K562 treated with DMSO at 1 percent for 4 hours (cell line): ENCODE data around the gene GABRQ. TPM values are rescaled to one million over a fixed set of nuclear protein-coding genes. Genes with fewer than 3 reads are reported as not detected.

Source experiments
- total RNA-seq: library from RNA; unstranded; fragments of 300-600 nt; gene quantifications from 2 replicates; pipeline ENCODE4 v1.2.3, GENCODE V29; 2022; ENCODE audit not compliant: insufficient read depth

Gene GABRQ
- 1.3 and 1.4 TPM in 2 replicates for total RNA-seq

DNA sequence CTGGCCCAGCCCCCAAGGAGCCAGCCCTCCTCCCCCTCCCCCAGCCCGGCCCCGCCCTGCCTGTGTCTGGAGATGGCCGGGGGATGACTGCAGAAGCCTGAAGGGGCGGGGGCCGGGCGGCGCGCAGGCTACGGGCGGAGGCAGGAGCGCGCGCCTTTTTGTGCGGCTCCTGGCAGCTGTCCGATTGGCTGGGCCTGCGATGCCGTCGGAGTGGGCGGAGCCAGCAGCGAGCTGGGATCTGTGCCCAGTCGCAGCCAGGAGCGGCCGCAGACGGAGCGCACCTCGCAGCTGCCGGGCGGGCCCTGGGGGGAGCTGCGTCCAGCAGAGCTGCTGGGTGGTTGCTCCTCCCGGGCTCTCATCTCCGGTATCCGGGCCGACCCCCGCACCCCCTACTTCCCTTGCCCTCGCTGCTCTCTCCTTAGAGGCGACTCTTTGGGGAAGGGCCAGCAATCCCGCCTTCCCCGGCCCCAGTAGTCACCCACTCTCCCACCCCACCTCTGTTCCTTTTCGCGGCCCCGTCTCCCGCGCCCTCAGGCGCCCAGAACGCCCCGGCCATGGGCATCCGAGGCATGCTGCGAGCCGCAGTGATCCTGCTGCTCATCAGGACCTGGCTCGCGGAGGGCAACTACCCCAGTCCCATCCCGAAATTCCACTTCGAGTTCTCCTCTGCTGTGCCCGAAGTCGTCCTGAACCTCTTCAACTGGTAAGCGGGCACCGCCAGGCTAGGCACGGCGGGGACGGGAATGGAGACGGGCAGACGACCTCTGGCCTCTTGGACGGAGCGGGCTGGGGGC lies at the start of gene GABRQ:
GABRQ (plus strand) TSS at position 247 of the 794 bp plus-strand sequence; CDS start at position 555, 308 bp downstream.

GRCh38 chrX:152697952-152698931 lies 60.5 kb downstream of the GABRQ start, which contains the start of gene MAGEA3:
Gene MAGEA3 (plus strand): TSS chrX:152698794. CDS start chrX:152700833, 2,039 bp downstream.

Other genes with a start within 250 kb of the GABRQ start
- 2.5 and 2.8 TPM in 2 replicates for gene GABRA3, start 186.6 kb upstream of the GABRQ start, total RNA-seq
- 146 and 153 TPM in 2 replicates for gene MAGEA3, start 60.9 kb downstream of the GABRQ start, total RNA-seq
- not detected in 2 replicates for gene CSAG2, start 71.4 kb downstream of the GABRQ start, total RNA-seq
- 31.4 and 81.6 TPM in 2 replicates for gene MAGEA2B, start 76.7 kb downstream of the GABRQ start, total RNA-seq
- 103 and 144 TPM in 2 replicates for gene CSAG1, start 95.8 kb downstream of the GABRQ start, total RNA-seq
- gene MAGEA12, start 95.9 kb downstream of the GABRQ start, total RNA-seq = 62.3 and 69.8 TPM in 2 replicates
- 10.7 and 27.8 TPM in 2 replicates for gene MAGEA2, start 115.9 kb downstream of the GABRQ start, total RNA-seq
- 14.3 and 27.1 TPM in 2 replicates for gene CSAG3, start 121.3 kb downstream of the GABRQ start, total RNA-seq
- 94.0 and 97.7 TPM in 2 replicates for gene MAGEA6, start 131.8 kb downstream of the GABRQ start, total RNA-seq
- 10.0 and 11.9 TPM in 2 replicates for gene CETN2, start 192.9 kb downstream of the GABRQ start, total RNA-seq
- 28.8 and 31.0 TPM in 2 replicates for gene NSDHL, start 193.2 kb downstream of the GABRQ start, total RNA-seq